GM11168 (cell line): ENCODE data around the gene WNT3A.

ENCODE experiments used
- in situ Hi-C: fragments of 300-500 bp; cut with MboI; formaldehyde crosslinking; loops from one replicate; pipeline ENCODE4 v1.12.0; 2022; ENCODE audit warnings: low sequenced_read_pairs; ENCODE audit not compliant: unreplicated experiment

Gene WNT3A

DNA sequence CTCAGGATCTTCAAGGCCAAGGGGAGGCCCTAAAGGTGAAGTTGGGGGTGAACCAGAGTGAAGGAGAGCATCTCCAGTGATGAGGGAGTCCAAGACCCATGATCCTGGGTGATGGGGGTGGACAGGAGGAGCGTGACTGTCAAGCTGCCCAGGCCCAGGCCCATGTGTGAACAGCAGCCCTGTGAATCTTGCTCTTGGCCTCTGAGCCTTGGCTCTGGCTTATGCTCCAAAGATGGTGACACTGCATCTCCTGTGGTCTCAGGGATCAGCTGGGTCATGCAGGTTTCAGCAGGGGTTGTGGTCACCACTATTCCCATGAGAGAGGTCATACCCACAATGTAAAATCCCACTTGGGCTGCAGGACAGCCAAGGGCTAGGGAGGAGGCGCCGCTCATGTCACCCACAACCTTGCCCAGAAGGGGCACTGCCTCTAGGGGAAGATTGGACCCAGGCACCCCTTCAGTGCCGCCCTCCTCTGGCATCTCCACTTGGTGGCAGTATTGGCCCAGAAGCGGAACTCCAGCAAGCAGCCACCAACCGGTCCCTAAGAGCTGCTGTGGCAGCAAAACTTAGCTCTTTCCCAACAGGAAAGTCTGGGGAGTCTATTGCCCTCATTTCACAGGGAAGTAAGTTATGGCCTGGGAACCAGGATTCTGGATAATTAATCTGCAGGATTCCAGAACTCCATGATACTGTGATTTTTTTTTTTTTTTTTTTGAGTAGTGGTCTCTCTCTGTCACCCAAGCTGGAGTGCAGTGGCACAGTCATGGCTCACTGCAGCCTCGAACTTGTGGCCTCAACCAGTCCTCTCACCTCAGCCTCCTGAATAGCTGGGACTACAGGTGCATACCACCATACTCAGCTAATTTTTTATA lies 7.5 kb upstream of the WNT3A start:
- in situ Hi-C loops, result no loop called here

DNA sequence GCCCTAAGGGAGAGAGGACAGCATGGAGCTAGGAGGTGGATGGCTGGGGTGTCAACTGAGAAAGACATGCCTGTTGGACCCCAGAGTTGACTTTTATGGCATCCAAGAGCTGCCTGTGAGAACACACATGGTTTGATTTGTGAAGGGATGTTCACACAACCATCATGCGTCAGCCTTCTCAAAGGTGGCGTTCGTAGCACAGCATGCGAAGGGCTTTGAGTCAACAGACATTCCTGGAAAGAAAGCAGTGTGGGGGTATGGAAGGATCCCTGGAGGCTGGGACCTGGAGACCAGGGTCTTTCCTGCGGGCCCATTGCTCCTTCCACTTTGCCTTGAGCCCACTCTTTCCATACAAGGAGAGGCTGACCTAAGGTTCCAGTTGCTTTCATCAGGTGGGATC lies 6.4 kb upstream of the WNT3A start:
- in situ Hi-C loops, result no loop called here

DNA sequence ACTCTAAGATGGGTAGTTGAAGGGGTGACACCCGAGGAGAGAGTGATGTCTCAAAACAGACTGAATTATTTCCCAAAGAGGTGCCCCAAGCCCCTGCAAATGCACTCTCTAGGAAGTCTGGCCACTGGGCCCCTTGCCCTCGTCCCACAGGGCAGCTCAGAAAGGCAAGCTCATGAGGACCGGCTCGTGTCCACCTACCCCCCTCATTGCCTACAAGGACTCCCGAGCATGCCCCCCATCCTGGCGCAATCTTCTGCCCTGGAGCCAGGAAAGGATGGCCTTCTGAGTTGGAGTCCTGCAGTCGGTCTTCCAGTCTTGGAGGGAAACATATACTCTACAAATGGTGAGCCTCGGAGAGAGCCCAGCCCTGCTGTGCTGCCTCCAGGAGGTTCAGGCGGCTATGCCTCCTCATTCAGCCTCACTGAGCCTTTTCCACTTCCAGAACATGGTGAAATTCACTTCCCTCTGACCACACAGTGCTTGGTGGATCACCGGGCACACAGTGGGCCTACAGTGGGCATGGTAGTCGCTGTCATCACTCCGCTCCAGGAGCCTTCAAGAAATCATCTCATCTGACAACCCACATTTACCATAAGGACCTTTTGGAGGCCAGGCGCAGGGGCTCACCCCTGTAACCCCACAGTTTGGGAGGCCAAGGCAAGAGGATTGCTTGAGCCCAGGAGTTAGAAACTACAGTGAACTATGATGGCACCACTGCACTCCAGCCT lies 5.8 kb upstream of the WNT3A start:
- in situ Hi-C loops, result no loop called here

DNA sequence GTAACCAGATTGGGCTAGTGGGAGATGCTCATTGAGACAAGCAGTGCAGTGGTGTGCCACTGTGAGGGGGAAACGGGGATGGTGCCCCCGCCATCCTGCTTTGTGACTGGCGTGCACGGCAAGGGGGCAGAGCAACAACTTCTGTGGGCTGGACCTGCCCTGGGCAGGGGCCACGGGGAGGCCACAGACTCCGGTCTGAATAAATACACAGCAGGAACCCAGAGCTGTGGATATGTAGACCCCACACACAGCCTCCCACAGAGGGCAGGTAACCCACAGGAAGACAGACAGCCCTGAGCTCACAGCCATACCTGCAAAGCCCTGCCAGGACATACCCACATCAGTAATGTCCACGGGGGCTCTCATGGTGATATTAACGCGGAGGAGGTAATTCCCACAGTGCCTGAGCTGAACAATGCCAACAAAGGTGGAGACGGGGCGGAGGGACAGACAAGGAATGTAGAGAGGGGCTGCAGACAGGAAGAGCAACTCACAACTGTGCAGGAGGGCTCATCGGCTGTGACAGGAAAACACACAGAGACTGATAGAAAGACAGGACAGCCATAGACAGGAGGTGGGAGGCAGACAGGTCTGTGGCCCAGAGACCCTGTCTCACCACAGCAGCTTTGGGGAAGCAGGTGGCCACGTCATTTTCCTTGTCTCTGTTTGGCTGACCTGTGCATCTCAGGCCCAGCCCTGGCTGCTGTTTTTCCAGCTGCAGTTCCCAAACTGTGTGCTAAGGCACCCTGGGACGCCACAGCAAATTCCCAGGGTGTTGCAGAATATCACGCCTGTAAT lies 4.9 kb upstream of the WNT3A start:
- in situ Hi-C loops, result no loop called here

DNA sequence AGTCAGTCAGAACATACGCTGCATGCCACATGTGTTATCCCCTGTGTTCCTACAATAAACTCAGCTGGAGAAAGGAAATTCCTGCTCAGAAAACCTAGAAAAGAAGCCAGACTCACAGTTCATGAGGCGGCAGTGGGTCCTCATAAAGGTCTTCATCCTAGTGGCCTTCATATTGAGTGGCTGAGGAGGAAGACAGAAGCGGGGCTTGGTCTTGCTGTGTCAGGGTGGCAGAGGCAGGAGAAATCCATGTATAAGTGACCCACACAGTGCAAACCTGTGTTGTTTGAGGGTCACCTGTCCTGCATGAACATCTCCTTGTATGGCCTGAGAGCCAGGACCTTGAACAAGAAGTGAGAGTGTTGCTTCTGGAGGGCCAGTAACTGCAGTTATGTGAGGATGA lies 4.0 kb upstream of the WNT3A start:
- in situ Hi-C loops, result no loop called here

DNA sequence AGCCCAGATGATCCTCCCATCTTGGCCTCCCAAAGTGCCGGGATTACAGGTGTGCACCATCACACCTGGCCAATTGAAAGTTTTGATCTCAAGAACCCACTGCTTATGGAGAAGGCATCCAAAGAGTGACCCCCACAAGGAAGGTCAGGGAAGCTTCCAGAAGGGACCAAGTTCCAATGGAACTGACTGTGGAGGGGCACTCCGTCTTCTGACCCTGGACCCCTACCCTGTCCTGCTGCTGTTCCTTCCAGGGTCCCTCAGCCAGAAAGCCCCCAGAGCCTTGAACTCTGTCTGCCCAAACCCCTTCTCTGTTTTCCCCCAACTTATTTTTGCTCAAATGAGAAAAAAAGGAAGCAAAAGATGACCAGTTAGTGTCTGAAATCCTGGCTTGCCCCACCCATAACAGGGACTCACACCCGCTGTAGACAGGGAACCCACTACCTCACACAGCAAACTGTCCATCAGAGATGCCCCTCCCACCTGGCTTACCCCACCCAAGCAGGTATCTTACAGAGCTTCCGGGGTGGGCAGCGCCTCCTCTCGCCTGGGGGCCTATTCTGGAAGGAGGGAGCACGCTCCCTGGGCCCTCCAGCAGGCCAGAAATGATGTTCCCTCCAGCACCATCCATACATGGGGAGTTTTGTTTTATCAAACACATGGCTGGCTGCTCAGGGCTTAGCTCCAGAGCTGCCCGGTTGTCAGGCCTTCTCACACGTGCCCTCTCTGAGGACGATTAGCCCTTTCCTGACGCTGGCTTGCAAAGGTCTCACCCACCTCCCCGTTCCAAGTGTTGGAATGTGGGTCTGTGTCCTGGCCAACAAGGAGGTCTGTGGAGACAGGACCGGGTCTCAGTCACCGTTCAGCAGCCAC lies 3.1 kb upstream of the WNT3A start:
- in situ Hi-C loops, result no loop called here

DNA sequence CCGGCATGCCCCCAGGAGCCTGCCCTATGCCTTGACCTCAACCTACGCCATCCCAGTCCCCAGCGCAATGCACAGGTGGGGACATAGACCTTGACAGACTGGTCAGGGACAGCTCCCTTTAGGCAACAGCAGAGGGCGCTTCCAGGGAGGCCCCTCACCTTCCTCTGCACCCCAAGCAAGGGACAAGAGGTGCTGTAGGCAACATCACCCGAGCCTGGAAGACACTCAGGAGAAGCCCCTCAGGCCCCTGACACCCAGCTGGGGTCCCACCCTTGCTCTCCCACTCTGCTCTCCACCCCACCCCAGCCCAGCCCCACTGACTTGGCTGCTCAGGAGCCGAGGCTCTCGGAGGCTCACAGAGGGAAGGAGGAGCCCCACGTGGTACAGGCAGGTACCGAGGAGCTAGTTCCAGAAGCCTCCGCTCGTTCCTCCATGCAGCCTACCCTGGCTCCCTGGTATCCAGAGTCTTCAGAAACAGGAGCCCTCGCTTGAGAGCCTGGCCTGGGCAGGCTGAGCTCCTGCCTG lies 2.4 kb upstream of the WNT3A start:
- in situ Hi-C loops, result no loop called here

DNA sequence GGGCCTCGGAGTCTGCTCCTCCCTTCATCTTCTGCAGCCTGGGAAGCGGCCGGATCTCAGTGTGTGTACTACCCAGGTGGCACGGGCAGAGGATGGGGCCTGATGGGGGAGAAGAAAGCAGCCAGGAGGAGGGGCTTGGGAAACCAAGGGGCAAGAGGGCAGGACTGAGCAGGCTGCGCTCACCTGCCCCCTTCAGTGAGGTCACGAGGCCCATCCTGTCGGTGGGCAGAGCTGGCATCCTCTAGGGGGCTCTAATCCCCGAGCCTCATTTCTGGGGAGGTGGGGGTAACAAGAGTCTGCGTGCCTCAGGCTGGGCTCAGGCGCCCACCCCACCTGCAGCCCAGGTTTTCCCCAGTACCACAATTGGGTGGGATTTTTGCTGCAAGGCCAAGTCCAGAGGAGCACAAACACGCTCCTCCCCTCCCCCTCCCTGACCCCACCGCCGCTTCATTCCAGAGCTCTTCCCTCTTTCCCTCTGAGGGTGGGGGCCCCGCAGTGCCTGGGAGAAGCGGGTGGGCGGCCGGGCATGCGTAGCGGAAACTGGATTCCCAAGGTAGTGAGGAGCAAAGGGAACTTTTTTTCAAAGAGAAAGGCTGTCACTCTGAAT lies 1.8 kb upstream of the WNT3A start:
- in situ Hi-C loops, result no loop called here

DNA sequence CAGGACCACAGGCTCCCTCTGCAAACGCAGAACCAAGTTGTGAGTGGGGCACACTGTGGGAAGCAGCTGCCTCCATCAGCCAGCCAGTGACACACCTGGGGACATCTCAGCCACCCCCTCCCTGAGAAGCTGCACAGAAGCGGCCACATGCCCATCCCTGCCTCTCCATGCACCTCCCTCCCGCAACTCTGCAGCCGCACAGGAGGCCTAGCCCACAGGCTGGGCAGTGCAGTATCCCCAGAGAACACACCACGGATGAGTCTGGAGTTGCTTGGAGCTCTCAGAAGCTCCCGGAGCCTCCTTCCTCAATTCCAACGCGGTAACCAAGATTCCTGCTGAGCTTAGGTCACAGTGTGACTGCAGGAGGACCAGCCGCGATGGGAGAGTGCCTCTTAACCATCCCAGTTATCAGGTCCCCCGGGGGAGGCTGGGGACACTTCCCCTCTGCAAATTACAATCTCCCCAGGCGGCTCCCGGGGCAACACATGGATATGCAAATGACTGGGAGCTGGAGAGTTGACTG lies 1.2 kb upstream of the WNT3A start:
- in situ Hi-C loops, result no loop called here

DNA sequence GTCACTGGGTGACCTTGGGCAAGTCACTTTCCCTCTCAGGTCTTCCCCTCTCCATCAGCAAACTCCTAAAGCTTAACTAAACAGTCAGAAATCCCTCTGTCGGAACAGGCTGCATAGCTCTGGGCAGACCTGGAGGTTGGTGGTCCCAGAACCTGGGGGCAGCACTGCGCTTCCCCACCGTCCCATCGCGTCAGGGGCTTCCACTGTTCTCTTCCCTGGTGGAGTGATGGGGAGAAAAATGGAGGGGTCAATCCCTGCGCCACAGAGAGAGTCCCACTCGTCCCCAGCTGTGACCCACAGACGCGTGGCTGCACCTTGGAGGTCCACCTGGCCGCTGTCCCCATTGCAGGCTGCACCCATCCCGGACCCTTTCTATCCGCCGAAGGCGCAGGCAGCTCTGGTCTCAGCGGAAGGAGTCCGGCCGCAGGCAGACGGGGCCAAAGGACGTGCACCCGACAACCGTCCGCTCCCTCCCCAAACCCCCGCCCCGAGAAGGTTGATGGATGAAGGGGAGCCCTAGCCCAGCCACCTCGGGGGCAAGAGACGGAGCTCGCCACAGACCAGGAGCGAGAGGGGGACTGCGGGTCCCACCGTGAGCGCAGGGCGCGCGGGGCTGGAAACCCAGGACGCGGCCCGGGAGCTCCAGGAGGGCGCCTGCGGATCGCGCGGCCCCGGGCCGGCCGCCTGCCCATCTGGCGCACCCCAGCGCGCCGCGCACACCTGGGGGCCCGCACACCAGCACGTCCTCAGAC lies 588 bp upstream of the WNT3A start:
- in situ Hi-C loops, result no loop called here

DNA sequence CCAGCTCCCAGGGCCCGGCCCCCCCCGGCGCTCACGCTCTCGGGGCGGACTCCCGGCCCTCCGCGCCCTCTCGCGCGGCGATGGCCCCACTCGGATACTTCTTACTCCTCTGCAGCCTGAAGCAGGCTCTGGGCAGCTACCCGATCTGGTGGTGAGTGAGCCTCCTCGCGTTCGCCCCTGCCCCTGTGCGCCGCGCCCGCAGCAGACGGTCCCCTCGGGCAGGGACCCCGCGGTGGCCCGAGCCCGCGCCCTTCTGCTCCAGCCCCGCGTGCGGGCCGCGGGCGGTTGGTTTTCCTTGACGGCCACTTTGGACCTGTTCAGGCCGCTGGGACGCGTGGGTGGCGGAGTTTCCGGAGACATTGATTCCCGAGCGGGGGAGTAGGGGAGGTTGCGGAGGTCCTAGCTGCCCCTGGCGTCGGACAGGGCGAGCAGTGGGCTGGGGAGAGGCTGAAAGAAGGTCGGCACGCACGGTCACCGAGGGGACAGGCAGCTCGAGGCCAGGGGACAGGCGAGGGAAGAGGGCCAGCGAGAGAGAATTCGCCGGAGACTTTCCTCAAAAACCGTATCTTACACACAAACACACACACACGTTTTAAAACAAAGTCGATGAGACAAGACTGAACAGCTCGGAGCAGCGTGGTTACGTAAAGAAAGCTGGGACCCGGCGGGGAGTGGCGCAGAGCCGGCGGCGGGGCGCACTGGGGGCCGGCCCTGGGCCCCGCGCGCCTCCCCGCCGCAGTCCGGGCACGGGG lies 427 bp downstream of the WNT3A start:
- in situ Hi-C loops, result no loop called here

DNA sequence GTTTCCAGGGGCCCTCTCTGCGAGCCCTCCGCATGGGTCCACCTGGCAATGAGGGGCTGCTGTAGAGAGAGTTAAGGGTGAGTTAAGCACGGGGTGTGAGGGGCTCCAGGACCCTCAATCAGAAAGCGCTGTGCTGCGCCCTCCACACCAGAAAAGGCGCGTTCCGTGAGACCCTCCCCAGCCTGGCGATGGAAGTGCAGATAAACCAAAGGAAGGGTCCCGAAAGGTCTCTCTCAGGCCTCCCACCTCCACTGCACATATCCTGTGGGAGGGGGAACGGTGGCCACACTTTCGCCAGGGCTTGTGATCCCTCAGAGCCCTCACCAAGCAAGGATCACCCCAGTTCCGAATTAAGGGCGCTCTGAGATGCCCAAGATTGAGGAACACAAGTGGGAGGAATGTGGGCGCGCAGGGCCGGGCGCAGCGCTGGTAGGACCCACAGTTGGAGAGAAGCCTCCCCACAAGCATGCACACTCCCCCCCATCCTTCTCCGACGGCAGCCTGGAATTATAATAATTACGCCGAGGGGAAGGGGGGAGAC lies 1.1 kb downstream of the WNT3A start:
- in situ Hi-C loops, result no loop called here

DNA sequence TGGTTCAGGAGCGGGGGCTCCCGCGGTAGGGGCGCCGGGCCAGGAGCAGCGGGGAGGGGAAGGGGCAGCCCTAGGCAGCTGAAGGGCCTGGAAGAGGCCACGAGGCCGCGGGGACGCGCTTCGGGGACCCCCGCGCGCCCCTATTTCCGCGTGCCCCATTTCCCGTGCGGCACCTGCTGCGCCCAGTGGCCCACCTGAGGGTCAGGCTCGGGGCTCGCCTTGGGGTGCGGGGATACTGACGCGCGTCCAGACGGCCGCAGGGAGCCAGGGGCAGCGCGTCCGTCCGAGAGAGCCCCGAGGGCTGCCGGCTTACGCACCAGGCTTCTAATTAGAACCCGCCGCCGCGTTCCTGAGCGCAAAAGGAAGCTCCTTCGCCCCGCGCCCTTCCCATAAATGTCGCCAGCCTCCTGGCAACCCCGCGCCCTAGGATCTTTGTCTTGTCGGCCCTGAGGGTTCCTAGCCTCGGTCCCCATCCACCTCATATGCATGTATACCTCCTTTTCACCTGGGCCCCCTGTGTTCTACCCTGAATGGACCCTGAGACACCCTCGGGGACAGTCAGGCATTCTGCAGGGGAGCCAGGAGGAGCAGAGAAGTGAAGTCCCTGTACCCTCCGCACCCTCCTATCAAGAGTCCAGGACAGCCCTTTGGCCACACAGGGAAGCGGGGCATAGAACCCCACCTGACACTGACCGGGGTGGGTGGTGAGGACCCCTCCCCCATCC lies 1.8 kb downstream of the WNT3A start:
- in situ Hi-C loops, result no loop called here

DNA sequence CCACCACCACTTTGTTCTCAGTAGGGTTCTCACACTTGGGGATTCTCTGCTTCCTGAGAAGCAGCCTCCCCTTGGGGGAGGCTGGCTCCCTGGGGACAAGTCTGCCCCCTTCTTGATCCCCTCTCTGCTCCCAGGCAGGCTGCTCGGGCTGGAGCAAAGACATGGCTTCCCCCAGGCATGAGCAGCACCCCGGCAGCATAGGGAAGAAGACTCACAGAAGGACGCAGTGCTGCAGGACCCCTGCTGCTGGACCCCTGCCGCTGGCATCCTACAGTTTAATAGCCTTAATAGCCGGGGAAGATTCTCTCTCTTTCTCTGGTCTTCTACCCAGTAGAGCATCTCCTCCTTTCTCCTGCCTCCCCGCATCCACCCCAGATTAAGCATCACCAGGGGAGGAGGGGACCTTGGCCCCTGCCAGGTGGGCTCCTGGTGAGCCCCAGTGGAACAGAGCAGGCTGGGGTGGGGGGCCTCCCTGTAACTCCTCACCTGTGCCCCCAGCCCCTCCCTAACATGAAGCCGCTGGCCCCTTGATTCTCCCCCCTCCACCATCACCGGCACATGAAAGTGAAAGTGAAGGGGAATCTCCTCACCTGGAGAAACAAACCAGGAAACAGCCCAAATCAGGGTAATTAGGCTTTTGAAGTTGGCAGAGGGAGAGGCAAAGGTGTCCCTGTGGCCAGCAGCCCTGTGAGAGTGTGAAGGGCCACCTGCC lies 2.5 kb downstream of the WNT3A start:
- in situ Hi-C loops, result no loop called here

DNA sequence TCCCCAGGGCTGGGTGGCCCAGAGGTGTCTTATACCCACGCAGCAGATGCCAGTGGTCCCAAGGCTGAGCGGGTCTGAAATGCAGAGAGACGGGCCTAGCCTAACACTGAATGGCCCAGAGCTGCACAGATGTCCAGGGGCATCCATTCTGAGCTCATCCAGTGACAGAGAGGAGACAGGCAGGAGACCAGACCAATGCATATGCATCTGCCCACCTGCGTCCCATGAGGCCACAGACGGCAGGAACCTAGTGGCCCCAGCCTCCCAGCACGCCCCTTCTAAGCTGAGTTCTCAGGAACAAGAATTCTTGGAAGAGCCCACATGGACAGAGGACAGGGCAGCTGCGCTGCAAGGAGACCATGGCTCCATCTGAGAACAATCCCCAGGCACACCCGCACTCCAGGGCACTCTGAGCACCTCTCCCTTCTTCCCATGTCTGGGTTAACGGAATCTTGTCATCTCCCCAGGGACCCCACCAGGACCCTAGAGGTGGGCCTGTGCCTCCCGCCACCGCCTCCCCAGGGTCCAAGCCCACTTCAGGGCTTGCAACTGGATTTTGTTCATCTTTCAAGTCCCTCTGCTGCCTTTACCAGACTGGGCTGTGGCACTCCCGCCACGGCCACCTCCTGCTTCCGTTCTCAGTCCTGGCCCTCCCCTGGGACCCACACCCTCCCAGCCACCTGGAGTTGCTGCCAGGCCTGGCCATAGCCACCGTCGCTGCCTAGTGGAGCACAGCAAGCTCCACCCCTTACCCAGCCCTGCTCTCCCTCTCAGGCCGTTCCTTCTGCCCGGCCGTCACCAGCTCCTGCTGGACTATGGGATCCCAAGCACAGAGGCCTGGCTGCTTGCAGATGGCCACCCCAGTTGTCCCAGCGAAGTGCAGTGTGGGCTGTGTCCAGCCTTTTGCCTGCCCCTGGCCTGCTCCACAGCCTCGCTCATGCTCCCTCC lies 3.3 kb downstream of the WNT3A start:
- in situ Hi-C loops, result no loop called here
